ENCODE results near the gene EPN3. TPM values are rescaled to one million over a fixed set of nuclear protein-coding genes. Genes with fewer than 3 reads are reported as not detected.

EPN3 gene
- total RNA-seq, 2 experiments from 2014 or later, result not detected

GRCh38 chr17:50520483-50520882, 12.1 kb upstream of the EPN3 start:
- H3K9me3 ChIP-seq (ENCODE audit: control insufficient read depth in 1 of 2, insufficient read depth in 1 of 2, low read length in 2 of 2), result no peaks in the 10 kb centered on the region
- intact Hi-C loops (cut with DNase I, micrococcal nuclease), result no loop called here
- H3K27me3 ChIP-seq (ENCODE audit: control insufficient read depth in 1 of 2, insufficient read depth in 2 of 2, low read length in 2 of 2), result no peaks in the 10 kb centered on the region
- H3K36me3 ChIP-seq (ENCODE audit: insufficient read depth, low read length), result no peaks in the 10 kb centered on the region
- peaks cover 9% of the 10 kb centered on the region for H3K4me1 ChIP-seq (ENCODE audit: insufficient read depth, low read length)
- H3K27me3 Mint-ChIP-seq, result no peaks in the 10 kb centered on the region
- ATAC-seq (ENCODE audit: poor library complexity), result no peak
- TF ChIP-seq CTCF (IDR thresholded peaks at IDR 0.05), result no peak
- ChIA-PET CTCF (no interaction called here), POLR2A (no interaction called here)
- H3K4me3 ChIP-seq (ENCODE audit: low read length), result no peak overlapping the region
- H3K4me1 Mint-ChIP-seq (ENCODE audit: low read depth), result peaks cover 8% of the 10 kb centered on the region
- H3K9me3 Mint-ChIP-seq, result no peaks in the 10 kb centered on the region
- no peak for DNase-seq
- no peak overlapping the region for H3K27ac ChIP-seq (ENCODE audit: low read depth in 1 of 2, low read length in 2 of 2)
- no peak overlapping the region for H3K27ac Mint-ChIP-seq
- no peaks in the 10 kb centered on the region for H3K36me3 Mint-ChIP-seq (ENCODE audit: low read depth)
- H3K4me3 Mint-ChIP-seq, result no peak overlapping the region

GRCh38 chr17:50521514-50521913, 11.0 kb upstream of the EPN3 start:
- H3K9me3 Mint-ChIP-seq, result no peaks in the 10 kb centered on the region
- H3K9me3 ChIP-seq (ENCODE audit: control insufficient read depth in 1 of 2, insufficient read depth in 1 of 2, low read length in 2 of 2), result no peaks in the 10 kb centered on the region
- ChIA-PET POLR2A (no interaction called here), CTCF (no interaction called here)
- H3K27ac Mint-ChIP-seq, result no peak overlapping the region
- DNase-seq, result no peak
- no peak for ATAC-seq (ENCODE audit: poor library complexity)
- no peak overlapping the region for H3K27ac ChIP-seq (ENCODE audit: low read depth in 1 of 2, low read length in 2 of 2)
- intact Hi-C loops (cut with DNase I, micrococcal nuclease), result no loop called here
- no peak overlapping the region for H3K4me3 ChIP-seq (ENCODE audit: low read length)
- no peak overlapping the region for H3K4me3 Mint-ChIP-seq
- no peak for TF ChIP-seq CTCF (IDR thresholded peaks at IDR 0.05)
- no peaks in the 10 kb centered on the region for H3K27me3 ChIP-seq (ENCODE audit: control insufficient read depth in 1 of 2, insufficient read depth in 2 of 2, low read length in 2 of 2)
- no peaks in the 10 kb centered on the region for H3K27me3 Mint-ChIP-seq
- no peaks in the 10 kb centered on the region for H3K36me3 ChIP-seq (ENCODE audit: insufficient read depth, low read length)
- H3K36me3 Mint-ChIP-seq (ENCODE audit: low read depth), result no peaks in the 10 kb centered on the region
- peaks cover 8% of the 10 kb centered on the region for H3K4me1 Mint-ChIP-seq (ENCODE audit: low read depth)
- peaks cover 8% of the 10 kb centered on the region for H3K4me1 ChIP-seq (ENCODE audit: insufficient read depth, low read length)

- CTCF ChIA-PET, result no interaction called here
- ATAC-seq (ENCODE audit: poor library complexity), result no peak
- H3K27ac ChIP-seq (ENCODE audit: low read depth in 1 of 2, low read length in 2 of 2), result no peak overlapping the region
Observed at GRCh38 chr17:50522766-50523165, 9.8 kb upstream of the EPN3 start.

More at GRCh38 chr17:50522766-50523165, 9.8 kb upstream of the EPN3 start:
- Mint-ChIP-seq H3K27me3 (no peaks in the 10 kb centered on the region), H3K9me3 (no peaks in the 10 kb centered on the region), H3K4me3 (no peak overlapping the region), H3K27ac (no peak overlapping the region), H3K4me1 (ENCODE audit: low read depth) (no peaks in the 10 kb centered on the region), H3K36me3 (ENCODE audit: low read depth) (no peaks in the 10 kb centered on the region)
- DNase-seq, result no peak
- POLR2A ChIA-PET, result no interaction called here
- TF ChIP-seq CTCF (IDR thresholded peaks at IDR 0.05), result no peak
- Histone ChIP-seq H3K9me3 (ENCODE audit: control insufficient read depth in 1 of 2, insufficient read depth in 1 of 2, low read length in 2 of 2) (no peaks in the 10 kb centered on the region), H3K4me1 (ENCODE audit: insufficient read depth, low read length) (peaks cover 6% of the 10 kb centered on the region), H3K4me3 (ENCODE audit: low read length) (no peak overlapping the region), H3K27me3 (ENCODE audit: control insufficient read depth in 1 of 2, insufficient read depth in 2 of 2, low read length in 2 of 2) (no peaks in the 10 kb centered on the region), H3K36me3 (ENCODE audit: insufficient read depth, low read length) (no peaks in the 10 kb centered on the region)
- intact Hi-C loops (cut with DNase I, micrococcal nuclease), result no loop called here

Data from CD4-positive, alpha-beta T cell (primary cell).